Fibroblast of lung (primary cell): ENCODE data around the gene GSC2. TPM values are rescaled to one million over a fixed set of nuclear protein-coding genes. Genes with fewer than 3 reads are reported as not detected.

ENCODE experiments used
- DNase-seq, 2 donors: peaks; one replicate each; pipeline versions ENCODE4 v3.0.0 to v3.0.0-alpha.2; 2010; ENCODE audit warnings: low read depth in 2 of 2
- H2AFZ ChIP-seq: 2 replicates; pipeline ENCODE4 v1.5.1; 2012; ENCODE audit warnings: low read length, control low read depth, inconsistent platforms
- H3K27ac ChIP-seq: 2 replicates; pipeline ENCODE4 v1.5.1; 2011; ENCODE audit warnings: low read length, control low read depth; ENCODE audit not compliant: insufficient read depth
- H3K27me3 ChIP-seq: 2 replicates; pipeline ENCODE4 v1.5.1; 2011; ENCODE audit warnings: mild to moderate bottlenecking, low read length; ENCODE audit not compliant: control insufficient read depth, insufficient read depth
- H3K36me3 ChIP-seq: 2 replicates; pipeline ENCODE4 v1.5.1; 2011; ENCODE audit warnings: low read length; ENCODE audit not compliant: control insufficient read depth, insufficient read depth
- H3K4me1 ChIP-seq: 2 replicates; pipeline ENCODE4 v1.5.1; 2011; ENCODE audit warnings: low read length; ENCODE audit not compliant: control insufficient read depth, insufficient read depth; ENCODE audit errors: extremely low read depth
- H3K4me2 ChIP-seq: 2 replicates; pipeline ENCODE4 v1.5.1; 2011; ENCODE audit warnings: low read length, control low read depth; ENCODE audit not compliant: insufficient read depth; ENCODE audit errors: extremely low read depth
- H3K4me3 ChIP-seq, 4 experiments: fragments of 200-600 bp in 1 of 4; sonication (generic) in 1 of 4; replicated peaks in 1 of 4; 2 replicates each; pipeline ENCODE4 v1.5.1; 2011 to 2016; ENCODE audit warnings: low read length in 4 of 4, low read depth in 3 of 4, mild to moderate bottlenecking in 3 of 4, control low read depth in 2 of 4, inconsistent platforms in 1 of 4, mixed read lengths in 1 of 4; ENCODE audit not compliant: insufficient read depth in 1 of 4; ENCODE audit errors: control extremely low read depth in 1 of 4
- H3K79me2 ChIP-seq: 2 replicates; pipeline ENCODE4 v1.5.1; 2012; ENCODE audit warnings: mild to moderate bottlenecking, low read length, inconsistent platforms; ENCODE audit not compliant: control insufficient read depth, insufficient read depth
- H3K9ac ChIP-seq: 2 replicates; pipeline ENCODE4 v1.5.1; 2011; ENCODE audit warnings: mild to moderate bottlenecking, low read length, control low read depth; ENCODE audit not compliant: insufficient read depth
- H3K9me3 ChIP-seq: 2 replicates; pipeline ENCODE4 v1.5.1; 2012; ENCODE audit warnings: low read depth, low read length; ENCODE audit not compliant: control insufficient read depth, insufficient read depth
- H4K20me1 ChIP-seq: 2 replicates; pipeline ENCODE4 v1.5.1; 2011; ENCODE audit warnings: low read length; ENCODE audit not compliant: control insufficient read depth, insufficient read depth; ENCODE audit errors: extremely low read depth
- EZH2 ChIP-seq: IDR thresholded peaks from 2 replicates; pipeline ENCODE4 v1.5.1; 2012; ENCODE audit warnings: low read length, control low read depth, mild to moderate bottlenecking; ENCODE audit errors: missing control alignments
- polyA plus RNA-seq, 2 donors: library from polyadenylated mRNA; depleted of rRNA in 1 of 2; stranded (reverse) in 1 of 2; unstranded in 1 of 2; fragments of >200 nt; gene quantifications; 2 replicates each; pipeline ENCODE4 v1.2.1, GENCODE V29; 2011 to 2012; ENCODE audit warnings: missing spikeins in 1 of 2
- total RNA-seq: library from RNA; depleted of rRNA; stranded (reverse); fragments of >200 nt; gene quantifications from 2 replicates; pipeline ENCODE4 v1.2.1, GENCODE V29; 2014
- TF ChIP-seq, protein P1 (sequence below), 2 donors: IDR thresholded peaks in 1 of 2; conservative IDR thresholded peaks in 1 of 2; 1 replicate in 1 of 2; 2 replicates in 1 of 2; pipeline ENCODE4 v1.5.1; 2011 to 2012; ENCODE audit warnings: low read length in 2 of 2, control low read depth in 1 of 2, inconsistent platforms in 1 of 2, low read depth in 1 of 2, mild to moderate bottlenecking in 1 of 2

GSC2 gene
- total and polyA plus RNA-seq, 2 donors (not counting 1 experiment from before 2014, with no cell fraction given): not detected

GRCh38 chr22:19115628-19116027, 34.5 kb downstream of the GSC2 start:
- DNase-seq: no peak
- Histone ChIP-seq H3K27me3 (no peaks in the 10 kb centered on the region), H3K9me3 (no peaks in the 10 kb centered on the region), H3K4me3 (no peak overlapping the region), H3K4me1 (peaks cover 2% of the 10 kb centered on the region), H3K79me2 (peaks cover 74% of the 10 kb centered on the region), H2AFZ (no peak overlapping the region), H4K20me1 (peaks cover 2% of the 10 kb centered on the region), H3K36me3 (peaks cover 6% of the 10 kb centered on the region), H3K4me2 (no peak overlapping the region), H3K9ac (no peak overlapping the region), H3K27ac (no peak overlapping the region)
- TF ChIP-seq EZH2: no peak
- TF ChIP-seq, protein P1, sequence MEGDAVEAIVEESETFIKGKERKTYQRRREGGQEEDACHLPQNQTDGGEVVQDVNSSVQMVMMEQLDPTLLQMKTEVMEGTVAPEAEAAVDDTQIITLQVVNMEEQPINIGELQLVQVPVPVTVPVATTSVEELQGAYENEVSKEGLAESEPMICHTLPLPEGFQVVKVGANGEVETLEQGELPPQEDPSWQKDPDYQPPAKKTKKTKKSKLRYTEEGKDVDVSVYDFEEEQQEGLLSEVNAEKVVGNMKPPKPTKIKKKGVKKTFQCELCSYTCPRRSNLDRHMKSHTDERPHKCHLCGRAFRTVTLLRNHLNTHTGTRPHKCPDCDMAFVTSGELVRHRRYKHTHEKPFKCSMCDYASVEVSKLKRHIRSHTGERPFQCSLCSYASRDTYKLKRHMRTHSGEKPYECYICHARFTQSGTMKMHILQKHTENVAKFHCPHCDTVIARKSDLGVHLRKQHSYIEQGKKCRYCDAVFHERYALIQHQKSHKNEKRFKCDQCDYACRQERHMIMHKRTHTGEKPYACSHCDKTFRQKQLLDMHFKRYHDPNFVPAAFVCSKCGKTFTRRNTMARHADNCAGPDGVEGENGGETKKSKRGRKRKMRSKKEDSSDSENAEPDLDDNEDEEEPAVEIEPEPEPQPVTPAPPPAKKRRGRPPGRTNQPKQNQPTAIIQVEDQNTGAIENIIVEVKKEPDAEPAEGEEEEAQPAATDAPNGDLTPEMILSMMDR (conservative IDR thresholded peaks at IDR 0.05 in 1 of 2, IDR thresholded peaks at IDR 0.05 in 1 of 2; ENCODE audit: low read depth in 1 of 2, low read length in 2 of 2): no peak

- H3K4me3 ChIP-seq: no peak overlapping the region
- H3K4me2 ChIP-seq: no peak overlapping the region
- TF ChIP-seq, protein P1 (conservative IDR thresholded peaks at IDR 0.05 in 1 of 2, IDR thresholded peaks at IDR 0.05 in 1 of 2; ENCODE audit: low read depth in 1 of 2, low read length in 2 of 2): no peak
- no peak for TF ChIP-seq EZH2
- peaks cover 2% of the 10 kb centered on the region for H4K20me1 ChIP-seq
- no peaks in the 10 kb centered on the region for H3K27me3 ChIP-seq
- no peak overlapping the region for H2AFZ ChIP-seq
- peaks cover 4% of the 10 kb centered on the region for H3K36me3 ChIP-seq
- H3K27ac ChIP-seq: no peak overlapping the region
- H3K79me2 ChIP-seq: peaks cover 70% of the 10 kb centered on the region
- no peak for DNase-seq
- no peak overlapping the region for H3K9ac ChIP-seq
- H3K4me1 ChIP-seq: no peaks in the 10 kb centered on the region
- H3K9me3 ChIP-seq: no peaks in the 10 kb centered on the region
Measured at GRCh38 chr22:19114984-19115552, 35.0 kb downstream of the GSC2 start.

GRCh38 chr22:19113429-19113828, 36.7 kb downstream of the GSC2 start:
- DNase-seq: no peak
- no peaks in the 10 kb centered on the region for H3K9me3 ChIP-seq
- H3K27ac ChIP-seq: no peak overlapping the region
- H3K4me1 ChIP-seq: no peaks in the 10 kb centered on the region
- H3K27me3 ChIP-seq: no peaks in the 10 kb centered on the region
- no peaks in the 10 kb centered on the region for H3K36me3 ChIP-seq
- peaks cover 2% of the 10 kb centered on the region for H4K20me1 ChIP-seq
- H2AFZ ChIP-seq: no peak overlapping the region
- no peak overlapping the region for H3K4me3 ChIP-seq
- TF ChIP-seq, protein P1 (conservative IDR thresholded peaks at IDR 0.05 in 1 of 2, IDR thresholded peaks at IDR 0.05 in 1 of 2; ENCODE audit: low read depth in 1 of 2, low read length in 2 of 2): no peak
- TF ChIP-seq EZH2: no peak
- peaks cover 64% of the 10 kb centered on the region for H3K79me2 ChIP-seq
- no peak overlapping the region for H3K4me2 ChIP-seq
- H3K9ac ChIP-seq: no peak overlapping the region
